Trophoblast cell (in vitro differentiated cells and primary cell): Measurements from ENCODE around the gene MUC5B.

Experiments
- DNase-seq, 2 donors: peaks; one replicate each; pipeline ENCODE4 v3.0.0-alpha.2; 2016
- H2AFZ ChIP-seq: 2 replicates; pipeline ENCODE4 v1.6.1; 2013; ENCODE audit warnings: low read length, moderate library complexity, mild to moderate bottlenecking; ENCODE audit not compliant: insufficient read depth, poor library complexity
- H2AK5ac ChIP-seq: 2 replicates; pipeline ENCODE4 v1.6.1; 2013; ENCODE audit warnings: mild to moderate bottlenecking, low read length
- H2BK120ac ChIP-seq: 2 replicates; pipeline ENCODE4 v1.6.1; 2013; ENCODE audit warnings: low read length, mild to moderate bottlenecking, moderate library complexity; ENCODE audit not compliant: insufficient read depth, poor library complexity
- H2BK12ac ChIP-seq: 2 replicates; pipeline ENCODE4 v1.6.1; 2013; ENCODE audit warnings: mild to moderate bottlenecking, low read length, moderate library complexity
- H2BK5ac ChIP-seq: 2 replicates; pipeline ENCODE4 v1.6.1; 2013; ENCODE audit warnings: low read length, low read depth, moderate library complexity, mild to moderate bottlenecking; ENCODE audit not compliant: poor library complexity
- H3K14ac ChIP-seq: 2 replicates; pipeline ENCODE4 v1.6.1; 2013; ENCODE audit warnings: mild to moderate bottlenecking, low read length
- H3K18ac ChIP-seq: 2 replicates; pipeline ENCODE4 v1.6.1; 2013; ENCODE audit warnings: mild to moderate bottlenecking, low read length
- H3K23ac ChIP-seq: 2 replicates; pipeline ENCODE4 v1.6.1; 2013; ENCODE audit warnings: low read length
- H3K27ac ChIP-seq: 2 replicates; pipeline ENCODE4 v1.5.1; 2013; ENCODE audit warnings: low read depth, mild to moderate bottlenecking, inconsistent platforms, low read length, moderate library complexity
- H3K27me3 ChIP-seq: 2 replicates; pipeline ENCODE4 v1.6.1; 2013; ENCODE audit warnings: inconsistent platforms, mild to moderate bottlenecking, low read length, moderate library complexity; ENCODE audit not compliant: insufficient read depth
- H3K36me3 ChIP-seq, 2 experiments: 1 replicate in 1 of 2; 2 replicates in 1 of 2; pipeline ENCODE4 v1.6.1; 2013; ENCODE audit warnings: low read length in 2 of 2, mild to moderate bottlenecking in 2 of 2, moderate library complexity in 1 of 2; ENCODE audit not compliant: insufficient read depth in 2 of 2, control insufficient read depth in 1 of 2
- H3K4ac ChIP-seq: 2 replicates; pipeline ENCODE4 v1.6.1; 2013; ENCODE audit warnings: low read depth, mild to moderate bottlenecking, low read length, moderate library complexity
- H3K4me1 ChIP-seq, 2 experiments: 1 replicate in 1 of 2; 2 replicates in 1 of 2; pipeline ENCODE4 v1.6.1; 2013; ENCODE audit warnings: low read length in 2 of 2, mild to moderate bottlenecking in 2 of 2, moderate library complexity in 1 of 2; ENCODE audit not compliant: insufficient read depth in 2 of 2, control insufficient read depth in 1 of 2
- H3K4me2 ChIP-seq: 2 replicates; pipeline ENCODE4 v1.6.1; 2013; ENCODE audit warnings: inconsistent platforms, mild to moderate bottlenecking, low read length, moderate library complexity
- H3K4me3 ChIP-seq: 2 replicates; pipeline ENCODE4 v1.5.1; 2013; ENCODE audit warnings: mild to moderate bottlenecking, low read depth, low read length, inconsistent platforms
- H3K79me1 ChIP-seq: one replicate; pipeline ENCODE4 v1.6.1; 2013; ENCODE audit warnings: low read length
- H3K79me2 ChIP-seq: 2 replicates; pipeline ENCODE4 v1.6.1; 2013; ENCODE audit warnings: low read length, mild to moderate bottlenecking; ENCODE audit not compliant: control insufficient read depth, insufficient read depth, poor library complexity
- H3K9ac ChIP-seq: 2 replicates; pipeline ENCODE4 v1.6.1; 2013; ENCODE audit warnings: mild to moderate bottlenecking, low read length
- H3K9me3 ChIP-seq: 2 replicates; pipeline ENCODE4 v1.6.1; 2013; ENCODE audit warnings: low read depth, mild to moderate bottlenecking, control low read depth, inconsistent platforms, low read length; ENCODE audit not compliant: insufficient read depth
- H4K12ac ChIP-seq: 2 replicates; pipeline ENCODE4 v1.6.1; 2013; ENCODE audit warnings: low read depth, mild to moderate bottlenecking, low read length, moderate library complexity
- H4K8ac ChIP-seq: 2 replicates; pipeline ENCODE4 v1.6.1; 2013; ENCODE audit warnings: low read depth, mild to moderate bottlenecking, low read length, moderate library complexity
- H4K91ac ChIP-seq: one replicate; pipeline ENCODE4 v1.6.1; 2013; ENCODE audit warnings: low read depth, mild to moderate bottlenecking, low read length, moderate library complexity
- WGBS: extraction: QIAGEN DNeasy Blood & Tissue Kit; methylation state at CpG from one replicate; pipeline ENCODE4 v1.1.7; 2013; ENCODE audit warnings: missing lambda C conversion rate; ENCODE audit not compliant: insufficient read length, insufficient coverage; ENCODE audit errors: extremely low coverage; 5-methylcytosine and 5-hydroxymethylcytosine counted together

Gene MUC5B

GRCh38 chr11:1223346-1224110, 662 bp downstream of the MUC5B start:
- Histone ChIP-seq H3K27me3 (no peaks in the 10 kb centered on the region), H3K18ac (no peak overlapping the region), H2BK5ac (no peak overlapping the region), H3K4me1 (no peaks in the 10 kb centered on the region), H3K27ac (no peak overlapping the region), H3K4me2 (no peak overlapping the region), H3K14ac (no peak overlapping the region), H4K8ac (no peak overlapping the region), H3K79me2 (no peaks in the 10 kb centered on the region), H2BK12ac (no peak overlapping the region), H3K4me3 (no peak overlapping the region), H3K79me1 (no peaks in the 10 kb centered on the region), H2AFZ (no peak overlapping the region), H3K36me3 (no peaks in the 10 kb centered on the region), H3K4ac (no peak overlapping the region), H3K9ac (no peak overlapping the region), H4K91ac (no peak overlapping the region), H2AK5ac (no peak overlapping the region), H4K12ac (no peak overlapping the region), H3K23ac (no peak overlapping the region), H3K9me3 (peaks cover 5% of the 10 kb centered on the region), H2BK120ac (no peak overlapping the region)
- no peak for DNase-seq
- WGBS = no CpG with 5 or more reads among the region's 22 CpGs

GRCh38 chr11:1224111-1224490, 1.2 kb downstream of the MUC5B start:
- H3K18ac ChIP-seq = no peak overlapping the region
- peaks cover 5% of the 10 kb centered on the region for H3K9me3 ChIP-seq
- no peak overlapping the region for H2BK12ac ChIP-seq
- no peaks in the 10 kb centered on the region for H3K79me1 ChIP-seq
- no peak overlapping the region for H2AFZ ChIP-seq
- no peak overlapping the region for H4K8ac ChIP-seq
- no peak for DNase-seq
- H3K4me2 ChIP-seq = no peak overlapping the region
- H3K27ac ChIP-seq = no peak overlapping the region
- no peak overlapping the region for H4K91ac ChIP-seq
- H3K9ac ChIP-seq = no peak overlapping the region
- no peaks in the 10 kb centered on the region for H3K4me1 ChIP-seq
- H4K12ac ChIP-seq = no peak overlapping the region
- H3K36me3 ChIP-seq = no peaks in the 10 kb centered on the region
- H2AK5ac ChIP-seq = no peak overlapping the region
- no peak overlapping the region for H3K23ac ChIP-seq
- no peak overlapping the region for H3K14ac ChIP-seq
- no peaks in the 10 kb centered on the region for H3K27me3 ChIP-seq
- H3K79me2 ChIP-seq = no peaks in the 10 kb centered on the region
- no peak overlapping the region for H2BK120ac ChIP-seq
- H2BK5ac ChIP-seq = no peak overlapping the region
- H3K4ac ChIP-seq = no peak overlapping the region
- peak overlapping the region; percentile 1 for H3K4me3 ChIP-seq
- no CpG with 5 or more reads among the region's 7 CpGs for WGBS

- H3K4me2 ChIP-seq = no peak overlapping the region
- H2BK5ac ChIP-seq = no peak overlapping the region
- no peak overlapping the region for H3K27ac ChIP-seq
- H3K23ac ChIP-seq = no peak overlapping the region
- no peak overlapping the region for H3K9ac ChIP-seq
- no peak overlapping the region for H2AK5ac ChIP-seq
- no peak overlapping the region for H4K12ac ChIP-seq
- peaks cover 5% of the 10 kb centered on the region for H3K9me3 ChIP-seq
- no CpG with 5 or more reads among the region's 27 CpGs for WGBS
- no peak overlapping the region for H2BK120ac ChIP-seq
- no peak overlapping the region for H2BK12ac ChIP-seq
- no peak overlapping the region for H4K8ac ChIP-seq
- no peak overlapping the region for H3K4ac ChIP-seq
- DNase-seq = no peak
- H3K14ac ChIP-seq = no peak overlapping the region
- no peak overlapping the region for H4K91ac ChIP-seq
- no peak overlapping the region for H3K18ac ChIP-seq
- no peak overlapping the region for H3K4me3 ChIP-seq
- H3K4me1 ChIP-seq = no peaks in the 10 kb centered on the region
- no peaks in the 10 kb centered on the region for H3K79me2 ChIP-seq
- H3K27me3 ChIP-seq = no peaks in the 10 kb centered on the region
- H2AFZ ChIP-seq = no peak overlapping the region
- H3K79me1 ChIP-seq = no peaks in the 10 kb centered on the region
- H3K36me3 ChIP-seq = no peaks in the 10 kb centered on the region
These were observed 1.9 kb downstream of the MUC5B start for GRCh38 chr11:1224491-1225385.

- Histone ChIP-seq H3K36me3 (no peaks in the 10 kb centered on the region), H2BK120ac (no peak overlapping the region), H2BK5ac (no peak overlapping the region), H3K4me2 (no peak overlapping the region), H2AK5ac (no peak overlapping the region), H3K4ac (no peak overlapping the region), H3K18ac (no peak overlapping the region), H3K9me3 (peaks cover 5% of the 10 kb centered on the region), H2AFZ (no peak overlapping the region), H2BK12ac (no peak overlapping the region), H3K23ac (no peak overlapping the region), H3K14ac (no peak overlapping the region), H3K9ac (no peak overlapping the region), H4K8ac (no peak overlapping the region), H4K12ac (no peak overlapping the region), H3K27ac (no peak overlapping the region), H3K4me3 (no peak overlapping the region), H3K4me1 (no peaks in the 10 kb centered on the region), H3K79me1 (no peaks in the 10 kb centered on the region), H4K91ac (no peak overlapping the region), H3K27me3 (no peaks in the 10 kb centered on the region), H3K79me2 (no peaks in the 10 kb centered on the region)
- no peak for DNase-seq
- WGBS = no CpG with 5 or more reads among the region's 29 CpGs
These were observed 2.7 kb downstream of the MUC5B start for GRCh38 chr11:1225386-1226225.
